Parathyroid adenoma (tissue), 2 donors: ENCODE measurements around the gene SH3GL2.

Experiments
- H2AFZ ChIP-seq: fragments of 300-600 bp; sonication (generic); one replicate; pipeline ENCODE4 v1.7.0; 2017; ENCODE audit warnings: antibody characterized with exemption, mild to moderate bottlenecking
- H3K27ac ChIP-seq: fragments of 300-600 bp; sonication (generic); one replicate; pipeline ENCODE4 v1.7.0; 2017
- H3K27me3 ChIP-seq: fragments of 300-600 bp; sonication (generic); one replicate; pipeline ENCODE4 v1.7.0; 2017; ENCODE audit warnings: low read length; ENCODE audit not compliant: control insufficient read depth, insufficient read depth
- H3K36me3 ChIP-seq: fragments of 300-600 bp; sonication (generic); one replicate; pipeline ENCODE4 v1.7.0; 2017; ENCODE audit warnings: low read length; ENCODE audit not compliant: control insufficient read depth, insufficient read depth
- H3K4me1 ChIP-seq: fragments of 300-600 bp; sonication (generic); one replicate; pipeline ENCODE4 v1.7.0; 2017; ENCODE audit warnings: control low read depth
- H3K4me2 ChIP-seq: fragments of 300-600 bp; sonication (generic); one replicate; pipeline ENCODE4 v1.7.0; 2017; ENCODE audit warnings: low read length
- H3K4me3 ChIP-seq: fragments of 300-600 bp; sonication (generic); one replicate; pipeline ENCODE4 v1.7.0; 2017; ENCODE audit warnings: low read depth, low read length
- H3K79me2 ChIP-seq: fragments of 300-600 bp; sonication (generic); one replicate; pipeline ENCODE4 v1.7.0; 2017; ENCODE audit warnings: control low read depth
- H3K9ac ChIP-seq: fragments of 300-600 bp; sonication (generic); one replicate; pipeline ENCODE4 v1.7.0; 2017; ENCODE audit warnings: mild to moderate bottlenecking
- H3K9me3 ChIP-seq: fragments of 300-600 bp; sonication (generic); one replicate; pipeline ENCODE4 v1.7.0; 2017; ENCODE audit warnings: low read length; ENCODE audit not compliant: control insufficient read depth
- CTCF ChIP-seq: fragments of 300-600 bp; sonication (generic); IDR thresholded peaks from one replicate; pipeline ENCODE4 v1.7.0; 2017; ENCODE audit warnings: antibody characterized with exemption, mild to moderate bottlenecking
- donor health status: primary hyperparathyroidism.

Gene SH3GL2

GRCh38 chr9:17623965-17624364 lies 45.1 kb downstream of the SH3GL2 start:
- no peak for TF ChIP-seq CTCF
- Histone ChIP-seq H3K27ac (no peak overlapping the region), H3K4me3 (no peak overlapping the region)

GRCh38 chr9:17624571-17624970 lies 45.7 kb downstream of the SH3GL2 start:
- H3K36me3 ChIP-seq = no peaks in the 10 kb centered on the region
- TF ChIP-seq CTCF = no peak

More at GRCh38 chr9:17623965-17624364, 45.1 kb downstream of the SH3GL2 start:
- H3K27me3 ChIP-seq = no peaks in the 10 kb centered on the region
- H3K79me2 ChIP-seq = no peaks in the 10 kb centered on the region
- H3K9ac ChIP-seq = no peak overlapping the region
- no peaks in the 10 kb centered on the region for H3K4me1 ChIP-seq
- H2AFZ ChIP-seq = no peak overlapping the region
- H3K9me3 ChIP-seq = no peaks in the 10 kb centered on the region
- no peaks in the 10 kb centered on the region for H3K36me3 ChIP-seq
- no peak overlapping the region for H3K4me2 ChIP-seq

GRCh38 chr9:17625644-17626388 lies 47.0 kb downstream of the SH3GL2 start:
- TF ChIP-seq CTCF = no peak
- H3K27ac ChIP-seq = no peak overlapping the region
- no peaks in the 10 kb centered on the region for H3K36me3 ChIP-seq
- H3K4me2 ChIP-seq = no peak overlapping the region
- H3K4me3 ChIP-seq = no peak overlapping the region
- no peaks in the 10 kb centered on the region for H3K79me2 ChIP-seq
- H2AFZ ChIP-seq = no peak overlapping the region
- H3K4me1 ChIP-seq = no peaks in the 10 kb centered on the region
- no peaks in the 10 kb centered on the region for H3K27me3 ChIP-seq
- H3K9ac ChIP-seq = no peak overlapping the region
- H3K9me3 ChIP-seq = no peaks in the 10 kb centered on the region

More at GRCh38 chr9:17624571-17624970, 45.7 kb downstream of the SH3GL2 start:
- Histone ChIP-seq H3K27ac (no peak overlapping the region), H3K79me2 (no peaks in the 10 kb centered on the region), H3K4me2 (no peak overlapping the region), H3K9ac (no peak overlapping the region), H3K27me3 (no peaks in the 10 kb centered on the region), H3K4me1 (no peaks in the 10 kb centered on the region), H2AFZ (no peak overlapping the region), H3K4me3 (no peak overlapping the region), H3K9me3 (no peaks in the 10 kb centered on the region)

GRCh38 chr9:17627641-17628040 lies 48.8 kb downstream of the SH3GL2 start:
- Histone ChIP-seq H3K9ac (no peak overlapping the region), H2AFZ (no peak overlapping the region), H3K36me3 (no peaks in the 10 kb centered on the region), H3K4me2 (no peak overlapping the region), H3K4me1 (no peaks in the 10 kb centered on the region), H3K27me3 (no peaks in the 10 kb centered on the region), H3K9me3 (no peaks in the 10 kb centered on the region), H3K4me3 (no peak overlapping the region), H3K79me2 (no peaks in the 10 kb centered on the region), H3K27ac (no peak overlapping the region)
- TF ChIP-seq CTCF = no peak

GRCh38 chr9:17628624-17629023 lies 49.8 kb downstream of the SH3GL2 start:
- no peak overlapping the region for H3K9ac ChIP-seq
- no peaks in the 10 kb centered on the region for H3K4me1 ChIP-seq
- TF ChIP-seq CTCF = no peak
- H3K9me3 ChIP-seq = no peaks in the 10 kb centered on the region
- H2AFZ ChIP-seq = no peak overlapping the region
- no peaks in the 10 kb centered on the region for H3K27me3 ChIP-seq
- no peak overlapping the region for H3K4me3 ChIP-seq
- no peak overlapping the region for H3K27ac ChIP-seq
- H3K36me3 ChIP-seq = no peaks in the 10 kb centered on the region
- no peaks in the 10 kb centered on the region for H3K79me2 ChIP-seq
- no peak overlapping the region for H3K4me2 ChIP-seq
